HG02938 (cell line): ENCODE data around the gene RCOR2.
"Not testable (repeated sequence)": the region's sequence is repeated elsewhere in the genome, so short reads cannot be mapped to it uniquely, and the experiment has no call there.

ENCODE experiments used
- ATAC-seq: cut with Tn5 transposase; IDR thresholded peaks from one replicate; pipeline ENCODE4 v1.9.1; 2021; ENCODE audit warnings: mild to moderate bottlenecking, moderate library complexity; ENCODE audit not compliant: unreplicated experiment

RCOR2 gene

DNA sequence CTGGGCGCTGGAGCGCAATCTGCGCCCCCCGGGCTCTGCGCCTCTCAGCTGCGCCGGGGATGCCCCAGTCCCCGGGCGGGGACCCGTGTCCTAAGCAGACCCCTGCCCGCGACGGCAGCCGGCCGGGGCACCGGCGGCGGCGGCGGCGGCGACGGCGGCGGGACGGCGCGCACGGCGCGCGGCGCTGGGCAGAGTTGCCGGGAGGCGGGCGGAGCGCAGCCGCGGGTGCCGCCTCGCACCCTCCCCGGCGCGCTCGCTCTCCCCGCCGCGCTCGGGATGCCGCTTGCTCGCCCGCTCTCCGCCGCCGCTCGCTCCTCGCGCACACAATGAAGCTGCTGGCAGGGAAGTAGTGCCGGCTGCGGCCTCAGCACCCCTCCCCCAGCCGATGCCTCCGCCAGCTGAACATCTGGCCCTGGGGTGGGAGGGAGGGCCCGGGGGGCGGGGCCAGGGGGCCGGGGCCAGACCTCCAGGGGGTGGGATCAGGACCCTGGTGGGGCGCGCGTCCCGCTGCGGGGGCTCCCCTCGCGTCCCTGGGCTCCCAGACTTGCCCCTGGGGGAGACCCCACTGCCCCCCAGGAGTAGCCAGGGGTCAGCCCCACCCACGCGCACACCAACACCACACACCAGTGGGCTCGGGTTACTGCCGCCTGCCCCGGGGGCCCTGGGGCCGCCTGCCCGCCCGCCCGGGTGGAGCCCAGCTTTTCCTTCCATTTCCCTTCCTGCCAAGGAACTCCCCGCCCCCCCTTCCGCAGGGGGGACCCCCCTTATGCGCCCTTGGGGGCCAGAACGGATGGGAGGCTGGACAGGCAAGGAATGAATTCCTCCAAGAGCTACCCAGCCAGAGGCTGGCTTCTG is at the start of gene RCOR2:
Gene RCOR2, minus strand, starts transcription at position 328 of the 855 bp plus-strand sequence. CDS start 708 bp downstream, outside the sequence.
- ATAC-seq: no peak

GRCh38 chr11:63966444-63966843 is 49.5 kb upstream of the RCOR2 start:
- no peak for ATAC-seq

- not testable (repeated sequence) for ATAC-seq
These were observed 46.9 kb upstream of the RCOR2 start for GRCh38 chr11:63963895-63964294.

- no peak for ATAC-seq
These were observed 44.8 kb upstream of the RCOR2 start for GRCh38 chr11:63961608-63962412.

- no peak for ATAC-seq
These were observed 41.0 kb upstream of the RCOR2 start for GRCh38 chr11:63958008-63958407.

GRCh38 chr11:63952570-63952969 is 35.6 kb upstream of the RCOR2 start:
- ATAC-seq: no peak

GRCh38 chr11:63951779-63952536 is 35.0 kb upstream of the RCOR2 start:
- ATAC-seq: no peak

- no peak for ATAC-seq
These were observed 28.7 kb upstream of the RCOR2 start for GRCh38 chr11:63945477-63946163.

DNA sequence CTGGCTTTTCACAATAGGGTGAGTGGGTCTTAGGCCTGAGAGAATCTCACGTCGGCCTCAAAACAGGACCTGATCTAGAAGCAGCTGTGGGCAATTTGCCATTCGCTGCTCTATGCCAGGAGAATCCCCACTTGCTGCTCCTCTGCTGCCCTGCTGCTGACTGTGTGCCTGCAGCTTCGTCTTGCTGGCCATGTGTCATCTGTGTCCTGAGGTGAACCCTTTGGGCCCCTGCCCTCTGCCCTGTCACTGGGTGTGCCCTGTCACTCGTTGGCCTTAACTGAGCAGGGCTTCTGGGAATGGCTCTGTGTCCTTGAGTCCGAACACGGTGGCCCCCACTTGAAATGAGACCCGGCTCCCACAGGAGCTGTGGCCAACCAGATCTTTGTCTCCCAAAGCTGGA is 28.0 kb upstream of the RCOR2 start:
- ATAC-seq: no peak

DNA sequence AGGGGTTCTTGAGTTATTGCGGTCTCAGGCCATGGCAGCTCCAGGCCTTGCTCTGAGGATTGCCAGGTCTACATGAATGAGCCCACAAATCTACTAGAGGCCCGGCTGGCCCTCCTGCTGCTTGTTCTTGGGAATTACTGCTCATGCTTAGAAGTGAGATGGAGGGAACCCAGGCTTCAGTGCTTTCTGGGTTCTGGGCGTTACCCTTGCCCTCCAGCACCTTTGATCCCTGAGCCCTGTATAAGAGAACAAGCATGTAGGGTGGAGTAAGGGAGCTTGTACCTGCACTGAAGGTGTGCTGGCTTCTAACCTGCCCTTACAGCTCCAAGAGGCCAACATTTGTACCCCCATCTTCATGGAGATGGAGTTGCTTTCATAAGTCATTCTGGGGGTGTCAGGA is 25.8 kb upstream of the RCOR2 start:
- ATAC-seq: no peak

DNA sequence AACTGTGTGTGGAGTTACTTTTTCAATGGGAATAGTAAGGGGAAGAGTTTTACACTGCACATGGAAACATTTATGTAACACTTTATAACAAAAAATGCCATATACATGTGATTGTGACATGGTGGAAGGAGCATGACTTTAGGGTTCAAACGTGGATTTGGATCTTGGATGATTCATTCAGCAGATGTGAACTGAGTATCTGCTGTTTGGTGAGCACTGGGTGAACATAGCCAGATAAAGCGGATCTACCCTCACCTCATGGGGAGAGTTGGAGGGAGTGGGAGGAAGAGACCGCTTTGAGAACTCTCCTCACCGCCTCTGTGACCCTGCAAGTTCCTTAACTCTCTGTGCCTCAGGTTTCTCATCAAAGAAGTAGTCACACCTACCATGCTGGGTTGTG is 24.9 kb upstream of the RCOR2 start:
- no peak for ATAC-seq

DNA sequence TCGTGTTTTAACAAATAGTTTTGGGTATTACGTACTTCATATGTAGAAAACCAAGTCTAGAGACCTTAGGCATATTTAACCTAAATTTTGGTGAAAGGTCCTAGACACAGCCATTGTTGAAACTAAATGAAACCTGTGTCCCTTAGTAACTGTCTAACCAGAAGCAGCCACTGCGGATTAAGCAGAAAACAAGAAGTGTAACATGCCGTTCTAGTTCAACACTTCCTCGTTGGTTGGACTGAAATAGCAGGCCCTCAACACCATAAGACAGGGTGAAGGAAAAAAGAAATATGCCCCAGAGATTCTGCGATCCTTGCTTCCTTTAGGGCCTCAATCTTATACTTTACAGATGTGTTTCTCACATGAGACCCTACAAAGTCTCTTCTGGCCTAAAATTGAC is 23.8 kb upstream of the RCOR2 start:
- ATAC-seq: no peak

DNA sequence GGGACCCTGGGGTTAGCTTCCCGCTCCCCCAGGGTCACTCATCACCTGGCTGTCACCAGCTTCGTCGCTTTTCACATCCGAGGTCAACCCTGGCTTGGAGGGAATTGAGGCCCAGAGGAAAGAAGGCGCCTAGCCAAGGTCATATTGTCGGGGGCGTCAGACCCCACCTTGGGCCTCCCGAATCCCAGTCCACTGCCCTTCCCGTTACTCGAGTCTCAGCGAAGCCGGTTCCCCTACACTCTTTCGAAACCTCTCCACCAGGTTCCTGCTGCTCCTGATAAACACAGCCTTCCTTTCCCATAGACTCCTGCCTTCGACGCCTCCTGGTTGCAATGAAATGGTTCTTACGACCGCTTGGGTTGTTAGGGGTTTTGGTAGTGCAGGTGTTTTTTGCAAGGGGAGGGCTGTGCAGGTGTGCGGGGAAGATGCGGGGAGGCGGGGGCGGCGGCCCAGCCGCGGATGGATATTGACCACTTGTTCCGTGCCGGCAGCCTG is 22.5 kb upstream of the RCOR2 start:
- no peak for ATAC-seq

- peak; percentile 77 for ATAC-seq
These were observed 21.8 kb upstream of the RCOR2 start, which contains the start of gene NAA40 for GRCh38 chr11:63938479-63939396. Gene NAA40 (plus strand): TSS chr11:63939002. CDS start chr11:63939097, 95 bp downstream.

DNA sequence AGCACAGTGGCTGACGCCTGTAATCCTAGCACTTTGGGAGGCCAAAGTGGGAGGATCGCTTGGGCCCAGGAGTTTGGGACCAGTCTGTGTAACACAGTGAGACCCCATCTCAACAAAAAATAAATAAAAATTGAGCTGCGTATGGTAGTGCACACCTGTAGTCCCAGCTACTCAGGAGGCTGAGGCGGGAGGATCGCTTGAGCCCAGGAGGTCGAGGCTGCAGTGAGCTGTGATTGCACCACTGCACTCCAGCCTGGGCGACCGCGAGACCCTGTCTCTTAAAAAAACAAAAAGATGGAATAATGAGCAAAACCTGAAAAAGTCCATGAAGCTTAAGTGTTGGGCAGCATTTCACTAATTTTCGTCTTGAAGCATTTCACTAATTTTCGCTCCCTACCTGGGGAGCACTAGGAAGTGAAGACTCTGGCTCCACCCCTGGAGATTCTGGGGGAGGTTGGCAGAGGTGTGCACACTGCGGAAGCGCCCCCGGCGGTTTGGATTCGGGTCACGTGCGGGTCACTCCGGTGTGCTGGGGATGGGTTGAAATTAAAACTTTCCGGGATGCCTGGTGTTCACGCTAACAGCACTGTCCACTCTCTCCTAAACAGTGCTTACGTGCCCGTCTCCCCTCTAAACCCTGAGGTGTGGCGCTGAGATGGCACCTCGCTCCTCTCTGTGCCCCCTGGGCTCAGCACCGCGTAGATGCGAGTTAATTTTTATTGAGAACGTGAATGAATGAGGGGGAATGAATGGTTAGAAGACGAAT is 20.9 kb upstream of the RCOR2 start:
- ATAC-seq: peak; percentile 10

DNA sequence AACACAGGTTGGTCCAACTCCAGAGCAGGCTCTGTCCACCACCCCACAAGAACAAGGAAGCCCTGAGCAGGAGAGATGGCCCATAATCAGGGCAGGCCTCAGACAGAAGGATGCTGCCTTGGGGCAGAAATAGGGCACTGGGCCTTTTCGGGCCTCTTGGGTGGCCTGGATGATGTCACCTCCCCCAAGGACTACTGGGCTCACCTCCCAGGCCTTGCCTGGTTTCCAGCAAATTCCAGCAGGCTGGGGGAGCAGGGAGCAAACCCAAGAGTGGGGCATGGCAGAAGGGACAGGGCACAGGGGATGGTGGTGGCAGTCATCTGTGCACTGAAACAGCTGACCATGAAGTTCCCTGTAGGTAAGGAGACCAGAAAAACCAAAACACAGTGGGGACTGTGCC is 16.5 kb upstream of the RCOR2 start:
- no peak for ATAC-seq

GRCh38 chr11:63931876-63932275 is 14.9 kb upstream of the RCOR2 start:
- ATAC-seq: no peak

- ATAC-seq: no peak
These were observed 14.1 kb upstream of the RCOR2 start for GRCh38 chr11:63931045-63931444.

DNA sequence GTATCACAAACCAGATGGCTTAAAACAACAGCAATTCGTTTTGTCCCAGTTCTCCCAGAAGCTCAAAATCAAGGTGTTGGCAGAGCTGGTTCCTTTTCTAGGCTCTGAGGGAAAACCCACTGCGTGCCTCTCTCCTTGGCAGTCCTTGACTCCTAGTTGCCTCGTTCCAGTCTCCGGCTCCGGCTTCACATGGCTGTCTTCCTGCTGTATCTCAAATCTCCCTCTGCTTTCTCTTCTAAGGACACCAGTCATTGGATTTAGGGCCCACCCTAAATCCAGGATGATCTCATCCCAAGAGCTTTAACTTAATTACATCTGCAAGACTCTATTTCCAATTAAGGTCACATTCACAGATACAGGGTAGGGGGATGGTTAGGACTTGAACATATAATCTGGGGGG is 12.7 kb upstream of the RCOR2 start:
- ATAC-seq: no peak
